Endothelial cell of umbilical vein (primary cell): ENCODE measurements around the gene GLYATL3. TPM values are rescaled to one million over a fixed set of nuclear protein-coding genes. Genes with fewer than 3 reads are reported as not detected.
A peak's percentile ranks its signal among the peaks of the same experiment; 100 is the strongest.

Experiments used
- BruUV-seq: library from RNA; stranded (reverse); fragments of 400-500 nt; replicated peaks from 2 replicates; lab custom pipeline; 2021; lab: Mats Ljungman, UMichigan
- CTCF ChIA-PET: fragments of 300-600, 350-600 bp; sonication (Branson Sonifier 250); formaldehyde crosslinking; loops from one replicate; lab custom pipeline; 2021; ENCODE audit warnings: antibody characterized with exemption, inconsistent platforms; lab: Charles Lee
- POLR2A ChIA-PET: fragments of 300-600, 350-600 bp; sonication (Branson Sonifier 250); formaldehyde crosslinking; loops from one replicate; lab custom pipeline; 2021; ENCODE audit warnings: antibody characterized with exemption, inconsistent platforms; lab: Charles Lee
- DNase-seq: peaks from one replicate; pipeline ENCODE4 v3.0.0-alpha.2; 2011; ENCODE audit warnings: low read depth, low spot score
- FAIRE-seq: peaks from 2 replicates; lab custom pipeline; 2011; peaks lifted over from hg19 to GRCh38; lab: Jason Lieb, UNC
- H2AFZ ChIP-seq: 2 replicates; pipeline ENCODE4 v1.6.0; 2012; ENCODE audit warnings: low read depth, low read length, control low read depth, inconsistent platforms
- H3K27ac ChIP-seq: 2 replicates; pipeline ENCODE4 v1.5.1; 2011; ENCODE audit warnings: low read depth, mild to moderate bottlenecking, control low read depth, low read length, moderate library complexity; ENCODE audit not compliant: insufficient read depth
- H3K27me3 ChIP-seq, 2 experiments: 2 replicates each; pipeline versions ENCODE4 v1.6.0 to v1.6.1; 2011; ENCODE audit warnings: low read length in 2 of 2, mixed read lengths in 1 of 2; ENCODE audit not compliant: control insufficient read depth in 2 of 2, insufficient read depth in 2 of 2
- H3K36me3 ChIP-seq, 2 experiments: 2 replicates in 1 of 2; 3 replicates in 1 of 2; pipeline ENCODE4 v1.5.1; 2011; ENCODE audit warnings: low read length in 2 of 2, mild to moderate bottlenecking in 1 of 2, moderate library complexity in 1 of 2; ENCODE audit not compliant: control insufficient read depth in 2 of 2, insufficient read depth in 2 of 2; ENCODE audit errors: extremely low read depth in 1 of 2
- H3K4me1 ChIP-seq: 3 replicates; pipeline ENCODE4 v1.5.1; 2011; ENCODE audit warnings: mild to moderate bottlenecking, low read length; ENCODE audit not compliant: control insufficient read depth, insufficient read depth; ENCODE audit errors: extremely low read depth
- H3K4me2 ChIP-seq: 2 replicates; pipeline ENCODE4 v1.6.1; 2011; ENCODE audit warnings: low read length, control low read depth, mixed read lengths; ENCODE audit not compliant: insufficient read depth
- H3K4me3 ChIP-seq, 3 experiments: fragments of 200-600 bp in 1 of 3; sonication (generic), shearing (Covaris generic) in 1 of 3; replicated peaks in 1 of 3; 2 replicates each; pipeline ENCODE4 v1.5.1; 2011 to 2016; ENCODE audit warnings: control low read depth in 3 of 3, low read length in 3 of 3, mild to moderate bottlenecking in 2 of 3, inconsistent platforms in 1 of 3, low read depth in 1 of 3, moderate library complexity in 1 of 3; ENCODE audit not compliant: insufficient read depth in 1 of 3
- H3K79me2 ChIP-seq: 2 replicates; pipeline ENCODE4 v1.6.0; 2012; ENCODE audit warnings: low read length, inconsistent platforms; ENCODE audit not compliant: control insufficient read depth, insufficient read depth
- H3K9ac ChIP-seq: replicated peaks from 2 replicates; pipeline ENCODE3; 2011; ENCODE audit warnings: low read length, control low read depth; ENCODE audit not compliant: insufficient read depth; ENCODE audit errors: extremely low read depth
- H3K9me1 ChIP-seq: replicated peaks from 3 replicates; pipeline ENCODE4 v1.6.0; 2011; ENCODE audit warnings: mild to moderate bottlenecking, low read length; ENCODE audit not compliant: control insufficient read depth, insufficient read depth; ENCODE audit errors: extremely low read depth
- H3K9me3 ChIP-seq: replicated peaks from 2 replicates; pipeline ENCODE4 v1.5.1; 2012; ENCODE audit warnings: low read length, inconsistent platforms; ENCODE audit not compliant: control insufficient read depth, insufficient read depth
- H4K20me1 ChIP-seq: replicated peaks from 2 replicates; pipeline ENCODE3; 2011; ENCODE audit warnings: mild to moderate bottlenecking, low read length; ENCODE audit not compliant: control insufficient read depth, insufficient read depth; ENCODE audit errors: extremely low read depth
- GATA2 ChIP-seq: IDR thresholded peaks from 2 replicates; pipeline ENCODE4 v1.7.0; 2011; ENCODE audit warnings: low read depth, mild to moderate bottlenecking, moderate library complexity, mixed read lengths, low read length; ENCODE audit not compliant: insufficient read length, insufficient read depth
- JUN ChIP-seq: IDR thresholded peaks from 2 replicates; pipeline ENCODE4 v1.6.1; 2011; ENCODE audit warnings: borderline replicate concordance, low read depth; ENCODE audit not compliant: insufficient read length, insufficient read depth
- POLR2AphosphoS5 ChIP-seq: IDR thresholded peaks from 2 replicates; pipeline ENCODE4 v1.6.1; 2012; ENCODE audit warnings: low read depth, mild to moderate bottlenecking, control low read depth, low read length, moderate library complexity; ENCODE audit not compliant: insufficient read depth
- dilution Hi-C: fragments of 300-500 bp; cut with MboI; formaldehyde crosslinking; loops from one replicate; pipeline ENCODE4 v1.15.0; 2019; ENCODE audit warnings: low sequenced_read_pairs; ENCODE audit not compliant: extremely low pct_ligation_motif_present
- intact Hi-C: fragments of 100-400 bp; cut with micrococcal nuclease; formaldehyde crosslinking; loops from one replicate; pipeline ENCODE4 v1.10.0; 2022
- polyA plus RNA-seq, 4 experiments: library from polyadenylated mRNA; depleted of rRNA in 3 of 4; stranded (reverse) in 3 of 4; unstranded in 1 of 4; fragments of >200 nt; gene quantifications; 2 replicates each; pipeline versions ENCODE4 v1.2.1 to v1.2.3, GENCODE V29; 2011 to 2012; ENCODE audit warnings: missing spikeins in 1 of 4
- total RNA-seq: library from RNA; stranded (reverse); gene quantifications from 2 replicates; pipeline ENCODE4 v1.2.3, GENCODE V29; 2021
- TF ChIP-seq, protein P1 (sequence below), 2 donors: IDR thresholded peaks; 1 replicate in 1 of 2; 2 replicates in 1 of 2; pipeline ENCODE4 v1.5.1; 2011; ENCODE audit warnings: low read length in 2 of 2, mild to moderate bottlenecking in 2 of 2, moderate library complexity in 2 of 2, control low read depth in 1 of 2, inconsistent platforms in 1 of 2, low read depth in 1 of 2; ENCODE audit not compliant: insufficient read depth in 1 of 2; ENCODE audit errors: extremely low read depth in 1 of 2

Gene GLYATL3
- total and polyA plus RNA-seq, 2 donors (not counting 3 experiments of a cell fraction or from before 2014, with no cell fraction given), result not detected

DNA sequence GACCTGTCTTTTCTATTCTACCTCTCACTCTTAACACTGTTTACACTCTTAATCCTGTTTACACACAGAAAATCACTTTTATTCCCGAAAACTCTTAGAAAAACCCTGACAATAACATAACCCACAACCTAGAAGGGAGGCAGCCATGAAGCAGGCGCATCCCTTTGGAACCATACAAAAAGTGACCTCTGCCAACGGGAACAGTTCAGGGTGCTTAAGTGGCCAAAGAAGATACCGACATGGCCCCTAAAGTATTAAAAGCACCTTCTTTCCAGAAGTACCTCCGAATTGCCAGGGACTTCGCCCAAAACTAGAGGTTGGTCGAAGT lies 37.2 kb upstream of the GLYATL3 start:
- Histone ChIP-seq H3K9me3 (no peaks in the 10 kb centered on the region), H3K79me2 (peaks cover 17% of the 10 kb centered on the region), H3K9ac (peak overlapping the region; percentile 77), H3K4me1 (peaks cover 19% of the 10 kb centered on the region), H3K27me3 (no peaks in the 10 kb centered on the region), H2AFZ (peak overlapping the region; percentile 63), H4K20me1 (no peaks in the 10 kb centered on the region), H3K4me3 (peak overlapping the region; percentile 66 to 96 (median 92)), H3K9me1 (no peaks in the 10 kb centered on the region), H3K4me2 (peak overlapping the region; percentile 92), H3K27ac (peak overlapping the region; percentile 68), H3K36me3 (no peaks in the 10 kb centered on the region)
- BruUV-seq, result TSS peak; percentile 66
- dilution Hi-C loops (no loop called here), intact Hi-C loops (no loop called here)
- no peak for FAIRE-seq
- no peak for TF ChIP-seq GATA2
- TF ChIP-seq POLR2AphosphoS5, result no peak
- TF ChIP-seq JUN, result no peak
- TF ChIP-seq, protein P1, sequence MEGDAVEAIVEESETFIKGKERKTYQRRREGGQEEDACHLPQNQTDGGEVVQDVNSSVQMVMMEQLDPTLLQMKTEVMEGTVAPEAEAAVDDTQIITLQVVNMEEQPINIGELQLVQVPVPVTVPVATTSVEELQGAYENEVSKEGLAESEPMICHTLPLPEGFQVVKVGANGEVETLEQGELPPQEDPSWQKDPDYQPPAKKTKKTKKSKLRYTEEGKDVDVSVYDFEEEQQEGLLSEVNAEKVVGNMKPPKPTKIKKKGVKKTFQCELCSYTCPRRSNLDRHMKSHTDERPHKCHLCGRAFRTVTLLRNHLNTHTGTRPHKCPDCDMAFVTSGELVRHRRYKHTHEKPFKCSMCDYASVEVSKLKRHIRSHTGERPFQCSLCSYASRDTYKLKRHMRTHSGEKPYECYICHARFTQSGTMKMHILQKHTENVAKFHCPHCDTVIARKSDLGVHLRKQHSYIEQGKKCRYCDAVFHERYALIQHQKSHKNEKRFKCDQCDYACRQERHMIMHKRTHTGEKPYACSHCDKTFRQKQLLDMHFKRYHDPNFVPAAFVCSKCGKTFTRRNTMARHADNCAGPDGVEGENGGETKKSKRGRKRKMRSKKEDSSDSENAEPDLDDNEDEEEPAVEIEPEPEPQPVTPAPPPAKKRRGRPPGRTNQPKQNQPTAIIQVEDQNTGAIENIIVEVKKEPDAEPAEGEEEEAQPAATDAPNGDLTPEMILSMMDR (IDR thresholded peaks at IDR 0.05; ENCODE audit: extremely low read depth in 1 of 2, insufficient read depth in 1 of 2, low read depth in 1 of 2, low read length in 2 of 2), result no peak
- DNase-seq, result no peak
- CTCF ChIA-PET, result interaction anchor here (1.0 kb wide), 1 partner anchor 9 kb away, joined by 5 read pairs; no protein-coding TSS in a partner anchor
- POLR2A ChIA-PET, result no interaction called here
